Right kidney (tissue), 9 donors: Measurements from ENCODE around the gene ANKRD30BL.
"Not testable (repeated sequence)": the region's sequence is repeated elsewhere in the genome, so short reads cannot be mapped to it uniquely, and the experiment has no call there.

Source experiments
- DNase-seq: peaks from one replicate; pipeline ENCODE4 v3.0.0-alpha.2; 2016
- long read RNA-seq, 8 donors: transcript quantifications; one replicate each; lab custom pipeline, GENCODE V29; 2026

Gene ANKRD30BL, protein sequence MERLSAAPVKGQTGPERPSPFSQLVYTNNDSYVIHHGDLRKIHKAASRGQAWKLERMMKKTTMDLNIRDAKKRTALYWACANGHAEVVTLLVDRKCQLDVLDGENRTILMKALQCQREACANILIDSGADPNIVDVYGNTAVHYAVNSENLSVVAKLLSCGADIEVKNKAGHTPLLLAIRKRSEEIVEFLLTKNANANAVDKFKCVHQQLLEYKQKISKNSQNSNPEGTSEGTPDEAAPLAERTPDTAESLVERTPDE
- long read RNA-seq, donor 1, result 0 reads
- long read RNA-seq, donor 2, result 0 reads
- long read RNA-seq, donor 3, result 0 reads
- long read RNA-seq, donor 4, result 0 reads
- long read RNA-seq, donor 5, result 0 reads
- long read RNA-seq, donor 6, result 0 reads
- long read RNA-seq, donor 7, result 0 reads
- long read RNA-seq, donor 8, result 0 reads

GRCh38 chr2:132161161-132162124, at the start of gene ANKRD30BL:
ANKRD30BL (minus strand) TSS chr2:132161952; CDS start chr2:132161705, 247 bp downstream.
- not testable (repeated sequence) for DNase-seq

DNA sequence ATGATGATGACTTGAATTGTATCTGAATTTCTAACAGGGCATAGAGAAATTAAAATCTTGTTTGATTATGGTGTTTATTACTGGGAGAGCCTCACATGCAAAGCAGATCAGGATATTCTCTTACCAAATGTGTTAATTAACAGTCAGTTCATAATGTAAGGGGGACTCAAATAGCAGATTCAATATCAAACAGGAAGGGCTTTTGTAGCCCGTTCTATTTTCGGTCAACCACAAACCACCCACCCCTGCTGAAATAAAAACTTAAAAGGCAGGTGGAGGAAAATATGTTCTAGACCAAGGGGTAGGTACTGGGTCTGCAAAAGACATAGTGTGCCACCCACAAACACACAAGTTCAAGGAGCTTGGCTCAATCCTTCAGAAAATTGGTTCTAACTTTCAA, 41.1 kb upstream of the ANKRD30BL start:
- DNase-seq, result not testable (repeated sequence)

DNA sequence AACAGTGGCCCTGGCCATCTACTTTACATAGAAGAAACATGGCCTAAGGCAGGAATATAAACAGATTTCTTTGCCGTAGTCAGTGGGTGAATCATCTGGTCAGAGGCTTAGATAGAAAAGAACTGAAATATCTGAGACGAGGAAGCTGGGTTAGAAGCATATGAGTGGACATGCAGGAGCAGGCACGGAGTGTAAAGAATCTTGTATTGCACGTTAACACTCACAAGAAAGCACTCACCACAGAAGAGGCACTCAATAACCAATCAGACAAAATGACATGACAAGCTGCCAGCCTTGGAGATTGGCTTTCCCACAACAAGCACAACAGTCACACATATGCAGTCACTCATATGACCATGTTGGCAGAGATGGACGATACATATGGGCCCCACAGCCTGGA, 31.1 kb upstream of the ANKRD30BL start:
- DNase-seq, result not testable (repeated sequence)

DNA sequence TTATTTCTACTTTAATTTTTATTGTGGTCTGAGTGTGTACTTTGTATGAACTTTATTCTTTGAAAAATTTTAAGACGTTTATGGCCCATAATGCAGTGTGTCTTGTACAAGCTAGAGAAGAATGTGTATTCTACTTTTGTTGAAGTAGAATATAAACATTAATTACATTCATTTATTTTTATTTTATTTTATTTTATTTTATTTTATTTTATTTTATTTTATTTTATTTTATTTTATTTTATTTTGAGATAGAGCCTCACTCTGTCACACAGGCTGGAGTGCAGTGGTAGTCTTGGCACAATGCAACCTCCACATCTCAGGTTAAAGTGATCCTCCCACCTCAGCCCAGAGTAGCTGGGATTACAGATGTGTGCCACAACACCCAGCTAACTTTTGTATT, 5.3 kb upstream of the ANKRD30BL start:
- DNase-seq, result not testable (repeated sequence)

DNA sequence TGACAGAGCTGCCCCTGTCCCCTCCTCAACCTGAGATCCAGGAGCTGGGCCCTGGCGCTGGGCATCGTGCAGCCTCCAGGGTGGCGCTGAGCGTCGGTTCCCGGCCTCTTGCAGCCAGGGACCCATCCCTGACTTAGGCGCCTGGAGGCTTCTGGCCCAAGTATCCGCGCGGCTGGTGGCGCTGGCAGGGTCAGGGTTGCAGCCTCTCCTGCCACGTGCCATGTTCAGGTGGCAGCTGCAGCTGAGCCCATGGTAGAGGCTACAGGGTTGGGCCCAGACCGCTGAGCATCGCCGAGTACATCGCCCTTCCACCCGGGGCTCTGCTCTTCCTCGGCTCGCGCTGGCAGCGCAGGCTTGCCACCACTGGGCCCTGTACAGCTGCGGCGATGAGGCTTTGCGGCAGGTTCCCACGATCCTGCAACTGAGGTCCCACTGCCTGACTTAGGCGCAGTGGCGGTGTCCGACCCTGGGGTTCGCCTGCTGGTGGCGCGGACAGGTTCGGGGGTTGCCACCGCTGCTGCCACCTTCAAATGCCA, 441 bp upstream of the ANKRD30BL start:
- DNase-seq, result not testable (repeated sequence)

- DNase-seq, result not testable (repeated sequence)
These were observed 15.0 kb downstream of the ANKRD30BL start for GRCh38 chr2:132146774-132147173.
